NCI-H2029 (cell line): ENCODE results near the gene KLRF1.

Experiments
- DNase-seq: peaks from one replicate; lab custom pipeline; 2025; lab: John Stamatoyannopoulos, UW

The KLRF1 gene

GRCh38 chr12:9809338-9809737, 17.9 kb upstream of the KLRF1 start:
- DNase-seq = no peak

DNA sequence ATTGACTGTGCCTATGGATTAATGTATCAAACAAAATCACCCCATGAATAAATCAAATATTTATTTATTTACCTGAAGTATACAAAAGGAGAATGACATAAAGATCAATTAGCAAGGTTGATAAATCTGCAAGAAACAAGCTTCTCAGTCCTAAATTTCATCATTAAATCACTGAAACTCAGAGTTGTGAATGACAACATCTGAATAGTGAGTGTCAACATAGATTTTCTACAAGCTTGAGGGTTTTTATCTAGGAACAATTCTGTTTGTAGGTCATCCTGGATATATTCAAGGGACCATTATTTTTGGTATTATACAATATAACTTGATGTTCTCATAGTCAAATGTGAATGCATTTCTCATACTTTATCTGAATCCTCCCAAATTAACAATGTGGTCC, 17.4 kb upstream of the KLRF1 start:
- DNase-seq = no peak

DNA sequence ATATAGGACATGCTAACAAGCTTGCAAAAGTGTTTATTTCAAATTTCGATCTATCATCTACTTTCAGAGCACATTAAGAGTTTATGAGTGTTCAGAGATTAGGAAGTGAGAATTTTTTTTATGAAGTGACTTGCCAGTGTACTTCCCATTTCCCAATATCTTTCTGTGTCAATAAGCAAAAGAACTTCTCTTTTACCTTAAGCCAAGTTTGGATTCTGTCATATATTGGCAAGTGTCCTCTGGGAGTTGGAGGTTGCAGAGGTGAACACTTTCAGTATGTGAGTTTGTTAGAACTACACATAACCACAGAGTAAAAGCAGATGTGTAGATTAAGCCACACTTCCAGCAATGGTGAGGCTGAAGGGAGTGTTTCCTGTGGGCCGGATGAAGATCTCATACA, 16.6 kb upstream of the KLRF1 start:
- DNase-seq = no peak

DNA sequence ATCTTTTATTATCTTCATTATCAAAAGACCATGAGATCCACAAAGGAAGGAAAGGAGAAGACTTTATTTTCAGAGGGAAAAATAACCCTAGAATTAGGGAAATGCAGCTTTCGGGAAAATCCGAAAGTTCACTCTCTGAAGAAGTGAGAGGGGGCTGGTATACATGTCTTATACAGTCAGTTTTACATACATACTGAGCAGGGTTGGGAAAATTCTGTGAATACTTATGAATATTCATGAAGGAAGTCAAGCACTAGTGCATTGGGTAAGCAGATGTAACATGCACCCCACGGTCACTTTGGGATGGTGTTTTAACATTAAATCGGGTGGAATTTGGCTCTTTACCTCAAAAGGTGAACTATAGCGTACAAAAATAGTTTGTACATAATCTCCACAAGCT, 15.7 kb upstream of the KLRF1 start:
- DNase-seq = no peak

DNA sequence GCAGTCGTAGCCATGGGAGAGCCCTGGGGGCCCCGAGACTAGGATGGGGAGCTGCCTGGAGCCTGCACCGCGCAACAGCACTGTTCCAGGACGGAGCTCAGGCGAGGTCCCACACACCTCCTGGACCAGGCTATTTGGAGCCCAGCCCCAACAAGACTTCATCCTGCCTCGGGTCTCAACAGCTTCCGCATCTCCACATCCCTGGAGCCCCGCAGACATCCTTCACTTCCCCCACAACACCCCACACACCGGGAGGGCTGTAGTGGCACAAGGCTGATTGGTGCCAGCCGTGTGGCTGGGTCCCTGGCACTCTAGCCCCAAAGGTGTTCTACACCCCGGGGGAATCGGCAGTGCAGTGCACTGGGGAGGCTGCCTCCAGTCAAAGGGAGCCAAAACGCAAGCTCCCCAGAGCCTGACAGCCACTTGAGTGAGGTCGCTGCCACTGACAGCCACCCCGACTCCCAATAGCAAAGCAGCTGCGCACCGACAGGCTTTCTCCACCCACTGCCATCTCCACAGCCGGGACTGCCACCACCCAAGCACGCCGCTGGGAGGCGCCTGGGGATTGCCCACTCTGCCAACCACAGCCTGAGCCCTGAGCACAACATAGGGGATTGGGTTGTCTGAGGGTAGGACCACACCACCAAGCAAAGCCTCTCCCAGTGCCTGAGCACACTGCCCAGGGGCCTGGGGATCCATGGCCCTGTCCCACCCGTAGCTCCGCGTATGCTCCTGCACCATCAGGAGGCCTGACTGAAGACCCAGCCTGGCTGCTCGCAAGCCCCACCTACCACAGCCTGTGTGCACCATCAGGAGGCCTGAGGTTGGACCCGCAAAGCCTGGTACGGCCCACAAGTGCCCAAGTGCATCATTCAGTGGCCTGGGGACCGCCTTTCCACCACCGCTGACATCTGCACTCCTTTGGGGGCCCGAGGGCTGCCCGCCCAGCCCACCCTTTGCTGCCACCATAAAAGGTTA, 13.2 kb upstream of the KLRF1 start:
- no peak for DNase-seq

DNA sequence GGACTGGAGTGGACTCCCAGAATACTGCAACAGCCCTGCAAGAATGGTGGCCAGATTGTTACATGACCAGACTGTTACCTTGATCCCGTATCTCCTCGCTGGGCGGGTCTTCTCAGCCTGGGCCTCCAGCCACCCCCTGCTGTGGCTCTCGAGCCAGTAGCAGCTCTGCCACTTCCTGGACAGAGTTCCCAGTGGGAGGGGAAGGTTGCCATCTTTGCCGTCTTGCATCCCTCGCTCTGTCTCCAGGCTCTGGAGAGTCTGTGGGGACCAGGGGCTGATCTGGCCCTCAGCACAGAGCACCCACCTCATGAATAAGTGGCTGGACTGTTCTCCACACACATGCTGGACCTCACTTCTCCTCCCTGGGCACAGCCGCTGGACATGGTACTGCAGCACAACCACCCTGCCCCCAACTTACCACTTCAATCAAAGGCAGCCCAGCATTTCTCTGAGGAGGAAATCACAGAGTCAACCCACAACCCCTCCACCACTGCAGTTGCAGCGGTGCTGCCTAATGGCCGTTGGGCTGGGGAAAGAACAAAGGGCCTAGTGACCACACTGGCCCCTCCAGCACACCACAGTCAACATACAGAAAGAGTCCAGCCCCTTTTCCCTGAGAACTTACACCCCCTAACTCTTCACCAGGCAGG, 6.9 kb upstream of the KLRF1 start:
- DNase-seq = no peak

DNA sequence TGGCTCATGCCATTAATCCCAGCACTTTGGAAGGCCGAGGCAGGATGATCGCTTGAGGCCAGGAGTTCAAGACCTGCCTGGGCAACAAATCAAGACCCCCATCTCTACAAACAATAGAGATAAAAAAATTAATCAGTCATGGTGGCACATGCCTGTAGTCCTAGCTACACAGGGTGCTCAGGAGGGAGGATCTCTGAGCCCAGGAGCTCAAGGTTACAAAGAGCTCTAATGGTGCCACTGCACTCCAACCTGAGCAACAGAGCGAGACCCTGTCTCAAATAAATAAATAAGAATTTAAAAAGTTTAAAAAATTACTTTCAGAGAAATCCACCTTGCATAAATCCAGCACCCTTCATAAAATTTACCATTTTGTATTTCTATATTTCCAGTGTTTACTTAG, 2.2 kb downstream of the KLRF1 start:
- DNase-seq = no peak

GRCh38 chr12:9829982-9830381, 2.7 kb downstream of the KLRF1 start:
- DNase-seq = no peak

- no peak for DNase-seq
These were observed 4.4 kb downstream of the KLRF1 start for GRCh38 chr12:9831720-9832119.

GRCh38 chr12:9843407-9843806, 16.1 kb downstream of the KLRF1 start:
- DNase-seq = no peak

DNA sequence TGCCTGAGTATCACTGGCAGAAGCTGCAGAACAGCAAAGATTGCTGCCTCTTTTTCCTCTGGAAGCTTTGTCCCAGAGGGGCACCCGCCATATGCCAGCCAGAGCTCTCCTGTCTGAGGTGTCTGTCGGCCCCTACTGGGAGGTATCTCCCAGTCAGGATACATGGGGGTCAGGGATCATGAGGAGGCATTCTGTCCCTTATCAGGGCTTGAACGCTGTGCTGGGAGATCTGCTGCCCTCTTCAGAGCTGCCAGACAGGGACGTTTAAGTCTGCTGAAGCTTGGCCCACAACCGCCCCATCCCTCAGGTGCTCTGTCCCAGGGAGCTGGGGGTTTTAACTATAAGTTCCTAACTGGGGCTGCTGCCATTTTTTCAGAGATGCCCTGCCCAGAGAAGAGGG, 21.6 kb downstream of the KLRF1 start:
- DNase-seq = no peak

GRCh38 chr12:9851050-9851449, 23.8 kb downstream of the KLRF1 start:
- DNase-seq = no peak

GRCh38 chr12:9851927-9852326, 24.6 kb downstream of the KLRF1 start:
- no peak for DNase-seq

DNA sequence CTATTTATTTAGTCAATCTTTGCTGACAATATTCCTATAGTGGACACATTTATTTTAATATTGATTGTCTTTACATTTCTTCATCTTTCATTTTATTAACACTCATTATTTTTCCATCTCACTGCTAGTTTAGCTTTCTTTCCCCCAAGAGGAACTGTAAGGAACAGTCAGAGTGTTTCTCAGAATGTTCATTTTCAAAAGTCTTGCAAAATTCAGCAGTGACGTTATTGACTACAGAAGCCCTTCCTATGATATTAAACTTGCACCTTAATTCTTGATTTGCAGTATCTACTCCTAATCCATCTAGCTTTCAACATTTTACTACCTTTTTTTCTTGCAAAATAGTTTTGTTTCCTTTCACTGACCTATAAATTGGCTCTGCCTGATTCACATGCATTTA, 28.9 kb downstream of the KLRF1 start:
- DNase-seq = no peak

GRCh38 chr12:9856894-9857293, 29.6 kb downstream of the KLRF1 start:
- DNase-seq = no peak

DNA sequence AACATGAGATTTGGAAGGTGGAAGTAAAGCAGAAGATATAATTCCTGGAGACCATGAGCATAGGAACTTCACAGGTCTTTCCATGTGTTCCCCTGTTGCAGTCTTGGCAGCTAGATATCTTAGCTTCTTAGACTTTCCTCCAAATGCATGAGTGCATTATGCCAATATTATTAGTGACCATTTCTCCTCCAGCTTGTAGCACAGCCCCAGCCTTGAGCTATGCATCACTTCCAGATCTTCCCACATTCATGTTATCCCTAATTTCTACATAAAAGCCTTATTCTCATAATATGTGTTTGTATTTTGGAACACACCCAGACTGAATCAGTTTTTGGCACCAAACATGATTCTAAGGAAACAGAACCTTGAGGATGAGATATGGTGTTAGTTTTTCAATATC, 30.9 kb downstream of the KLRF1 start:
- DNase-seq = no peak

DNA sequence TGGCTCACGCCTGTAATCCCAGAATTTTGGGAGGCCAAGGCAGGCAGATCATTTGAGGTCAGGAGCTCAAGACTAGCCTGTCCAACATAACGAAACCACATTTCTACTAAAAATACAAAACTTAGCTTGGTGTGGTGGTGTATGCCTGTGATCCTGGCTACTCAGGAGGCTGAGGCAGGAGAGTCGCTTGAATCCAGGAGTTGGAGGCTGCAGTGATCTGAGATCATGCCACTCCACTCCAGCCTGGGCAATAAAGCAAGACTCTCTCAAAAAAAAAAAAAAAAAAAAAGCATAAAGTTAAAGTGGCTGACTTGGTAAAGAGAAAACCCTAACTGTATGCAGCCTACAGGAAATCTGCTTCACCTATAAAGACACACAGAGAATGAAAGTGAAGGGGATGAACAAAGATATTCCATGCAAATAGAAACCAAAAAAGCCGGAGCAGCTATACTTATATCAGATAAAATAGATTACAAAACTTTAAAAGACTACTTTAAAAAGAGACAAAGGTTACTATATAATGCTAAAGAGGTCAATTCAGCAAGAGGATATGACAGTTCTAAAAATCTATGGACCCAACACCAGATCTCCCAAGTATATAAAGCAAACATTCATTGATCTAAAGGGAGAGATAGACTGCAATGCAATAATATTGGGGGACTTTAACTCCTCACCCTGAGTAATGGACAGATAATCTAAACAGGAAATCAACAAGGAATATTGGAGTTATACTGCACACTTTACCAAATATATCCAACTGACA, 37.8 kb downstream of the KLRF1 start:
- DNase-seq = no peak

DNA sequence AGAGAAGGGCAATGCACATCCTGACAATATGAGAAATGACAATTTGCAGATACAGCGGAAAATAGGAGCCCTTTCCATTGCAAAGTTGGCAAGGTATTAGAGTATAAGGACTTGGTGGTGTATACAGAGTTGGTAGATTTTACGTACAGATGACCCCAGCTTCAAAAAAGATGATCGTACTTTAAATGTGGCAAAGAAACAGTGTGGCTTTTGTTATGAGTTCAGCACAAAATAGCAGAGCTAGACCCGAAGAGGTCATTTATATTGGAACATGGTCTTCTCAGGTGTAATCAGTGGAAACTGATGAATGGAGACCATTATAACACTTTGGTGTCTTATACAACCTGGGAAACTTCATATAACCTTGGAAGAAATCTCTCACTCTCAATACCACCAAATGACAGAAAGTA, 39.6 kb downstream of the KLRF1 start:
- no peak for DNase-seq

- no peak for DNase-seq
These were observed 40.2 kb downstream of the KLRF1 start for GRCh38 chr12:9867531-9867930.

DNA sequence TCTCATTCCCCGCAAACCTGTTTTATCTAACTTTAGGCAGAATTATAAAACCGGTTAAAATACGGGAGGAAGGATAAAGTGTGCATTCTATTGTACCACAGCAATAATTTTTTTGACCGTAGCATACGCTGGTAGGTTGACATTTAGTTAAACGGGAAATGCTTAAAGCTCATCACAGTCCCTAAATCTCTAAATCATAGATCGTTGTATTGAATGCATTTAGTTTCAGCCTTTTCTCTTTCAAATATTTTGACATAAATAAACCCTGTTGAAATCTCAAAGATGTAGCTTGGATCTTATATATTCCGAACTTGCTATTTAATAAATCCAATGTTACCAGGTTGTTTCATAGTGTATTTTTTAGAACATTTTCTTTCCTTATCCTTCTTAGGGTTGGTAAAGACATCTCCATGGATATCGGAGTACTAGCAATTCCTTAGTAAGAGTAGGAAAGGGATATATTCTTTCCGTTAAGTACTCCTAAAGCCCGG, 41.1 kb downstream of the KLRF1 start:
- DNase-seq = no peak

GRCh38 chr12:9868951-9869306, 41.6 kb downstream of the KLRF1 start:
- no peak for DNase-seq

DNA sequence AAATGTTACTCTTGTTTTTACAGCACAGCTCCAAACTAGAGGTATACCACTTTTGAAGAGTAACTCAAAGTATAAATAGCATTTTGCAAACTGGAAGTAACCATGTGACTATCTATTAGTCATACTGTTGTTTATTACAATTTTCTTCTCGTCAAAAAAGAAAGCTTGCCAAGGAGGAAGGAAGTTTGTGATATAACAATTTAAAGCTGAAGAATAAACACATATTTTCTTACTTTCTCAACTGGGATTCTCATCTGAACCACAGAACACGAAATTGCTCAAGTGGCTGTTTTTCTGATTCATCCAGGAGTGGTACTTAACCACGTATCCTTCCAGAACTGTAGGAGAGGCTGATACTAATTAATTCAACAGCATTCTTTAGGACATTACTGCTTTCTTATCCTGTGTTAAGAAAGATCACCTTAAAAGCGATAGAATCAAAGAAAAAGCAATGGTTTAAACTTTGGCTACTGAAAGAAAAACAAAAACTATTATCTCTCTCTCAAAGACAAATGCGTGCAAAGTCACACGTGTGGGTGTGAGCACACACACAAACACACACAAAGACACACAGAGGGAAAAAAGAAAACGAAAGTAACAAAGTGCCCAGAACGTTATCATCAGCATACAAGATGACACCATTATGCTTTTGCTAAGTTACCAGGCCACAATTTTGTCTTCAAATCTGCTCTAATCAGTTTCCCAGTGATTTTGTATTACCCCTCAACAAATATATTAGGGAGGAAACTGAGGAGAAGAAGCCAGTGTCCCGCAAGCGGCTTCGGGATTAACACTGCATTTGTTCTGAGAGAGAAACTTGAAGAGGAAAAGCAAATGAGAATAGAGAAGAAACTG, 42.3 kb downstream of the KLRF1 start, which contains the start of gene CLEC2B:
Gene CLEC2B (minus strand): TSS at position 48 of the 855 bp plus-strand sequence.
- no peak for DNase-seq
